ENCODE data around the gene DDX20.
"Not testable (repeated sequence)": the region's sequence is repeated elsewhere in the genome, so short reads cannot be mapped to it uniquely, and the experiment has no call there.

Gene DDX20

GRCh38 chr1:111733992-111734341, 21.7 kb upstream of the DDX20 start:
- no peak for DNase-seq (ENCODE audit: low spot score)

- no peak for DNase-seq (ENCODE audit: low spot score)
Observed at GRCh38 chr1:111734426-111734825, 21.3 kb upstream of the DDX20 start.

GRCh38 chr1:111734856-111735255, 20.8 kb upstream of the DDX20 start:
- no peak for DNase-seq (ENCODE audit: low spot score)

GRCh38 chr1:111735321-111735720, 20.4 kb upstream of the DDX20 start:
- no peak for DNase-seq (ENCODE audit: low spot score)

- DNase-seq (ENCODE audit: low spot score) = no peak
Observed at GRCh38 chr1:111735858-111736544, 19.7 kb upstream of the DDX20 start.

- DNase-seq (ENCODE audit: low spot score) = no peak
Observed at GRCh38 chr1:111736548-111737215, 19.0 kb upstream of the DDX20 start.

GRCh38 chr1:111737216-111738132, 18.2 kb upstream of the DDX20 start:
- no peak for DNase-seq (ENCODE audit: low spot score)

GRCh38 chr1:111738133-111738435, 17.6 kb upstream of the DDX20 start:
- no peak for DNase-seq (ENCODE audit: low spot score)

GRCh38 chr1:111738436-111739193, 17.1 kb upstream of the DDX20 start:
- DNase-seq (ENCODE audit: low spot score) = peak; percentile 47

GRCh38 chr1:111739194-111739924, 16.3 kb upstream of the DDX20 start, which contains the start of gene INKA2:
INKA2 (minus strand) TSS chr1:111739395; CDS start chr1:111739242, 153 bp downstream.
- DNase-seq (ENCODE audit: low spot score) = peak; percentile 66

GRCh38 chr1:111739925-111740765, 15.6 kb upstream of the DDX20 start:
- DNase-seq (ENCODE audit: low spot score) = no peak

- DNase-seq (ENCODE audit: low spot score) = not testable (repeated sequence)
Observed at GRCh38 chr1:111742292-111742691, 13.4 kb upstream of the DDX20 start.

GRCh38 chr1:111742938-111743549, 12.7 kb upstream of the DDX20 start:
- DNase-seq (ENCODE audit: low spot score) = no peak

- no peak for DNase-seq (ENCODE audit: low spot score)
Observed at GRCh38 chr1:111743679-111744101, 12.0 kb upstream of the DDX20 start.

- DNase-seq (ENCODE audit: low spot score) = peak; percentile 30
Observed at GRCh38 chr1:111745675-111746613, 9.8 kb upstream of the DDX20 start.

GRCh38 chr1:111746614-111746999, 9.1 kb upstream of the DDX20 start:
- no peak for DNase-seq (ENCODE audit: low spot score)

- peak; percentile 88 for DNase-seq (ENCODE audit: low spot score)
Observed at GRCh38 chr1:111747282-111747734, 8.4 kb upstream of the DDX20 start.

GRCh38 chr1:111747947-111748346, 7.8 kb upstream of the DDX20 start:
- no peak for DNase-seq (ENCODE audit: low spot score)

- no peak for DNase-seq (ENCODE audit: low spot score)
Observed at GRCh38 chr1:111749628-111750027, 6.1 kb upstream of the DDX20 start.
